Panc1 (cell line): ENCODE results near the gene E2F2. TPM values are rescaled to one million over a fixed set of nuclear protein-coding genes. Genes with fewer than 3 reads are reported as not detected.
A peak's percentile ranks its signal among the peaks of the same experiment; 100 is the strongest.

Experiments
- ATAC-seq: fragments of 200-7000 bp; cut with Tn5 transposase; 2 replicates; pipeline ENCODE4 v1.9.1; 2020; ENCODE audit warnings: mild to moderate bottlenecking, moderate library complexity
- BruUV-seq: library from RNA; stranded (reverse); fragments of 400-500 nt; replicated peaks from 2 replicates; lab custom pipeline; 2021; lab: Mats Ljungman, UMichigan
- CTCF ChIA-PET: fragments of 300-600 bp; sonication (Branson Sonifier 250); formaldehyde crosslinking; loops from one replicate; lab custom pipeline; 2022; ENCODE audit warnings: antibody characterized with exemption; lab: Charles Lee
- POLR2A ChIA-PET: fragments of 300-600 bp; sonication (Branson Sonifier 250); formaldehyde crosslinking; loops from one replicate; lab custom pipeline; 2022; ENCODE audit warnings: antibody characterized with exemption; lab: Charles Lee
- DNase-seq: peaks from one replicate; pipeline ENCODE4 v3.0.0-alpha.2; 2010; ENCODE audit warnings: low read depth, low spot score
- H3K27ac ChIP-seq: 2 replicates; pipeline ENCODE4 v1.5.1; 2011; ENCODE audit warnings: mild to moderate bottlenecking, low read length, inconsistent platforms
- H3K27me3 ChIP-seq: fragments of 200-500 bp; sonication (Bioruptor generic); 2 replicates; pipeline ENCODE4 v1.6.0; 2014; ENCODE audit warnings: low read length, inconsistent platforms; ENCODE audit not compliant: control insufficient read depth, insufficient read depth
- H3K36me3 ChIP-seq: fragments of 200-500 bp; sonication (Bioruptor generic); 2 replicates; pipeline ENCODE4 v1.5.1; 2014; ENCODE audit warnings: inconsistent platforms, mild to moderate bottlenecking, low read length, moderate library complexity; ENCODE audit not compliant: control insufficient read depth, insufficient read depth
- H3K4me1 ChIP-seq: 2 replicates; pipeline ENCODE4 v1.5.1; 2011; ENCODE audit warnings: inconsistent platforms, mild to moderate bottlenecking, low read length, moderate library complexity; ENCODE audit not compliant: control insufficient read depth, insufficient read depth
- H3K4me3 ChIP-seq, 2 experiments: 2 replicates each; pipeline ENCODE4 v1.5.1; 2011 to 2012; ENCODE audit warnings: low read depth in 2 of 2, low read length in 2 of 2, mild to moderate bottlenecking in 2 of 2, inconsistent platforms in 1 of 2, moderate library complexity in 1 of 2
- H3K9me3 ChIP-seq: fragments of 200-500 bp; sonication (Bioruptor generic); 2 replicates; pipeline ENCODE4 v1.5.1; 2014; ENCODE audit warnings: low read depth, mild to moderate bottlenecking, inconsistent platforms, low read length, moderate library complexity; ENCODE audit not compliant: control insufficient read depth, insufficient read depth
- CTCF ChIP-seq: fragments of 450-650 bp; IDR thresholded peaks from 2 replicates; pipeline ENCODE4 v1.5.1; 2017; ENCODE audit warnings: mild to moderate bottlenecking
- POLR2AphosphoS5 ChIP-seq: IDR thresholded peaks from 2 replicates; pipeline ENCODE4 v1.6.1; 2012; ENCODE audit warnings: mild to moderate bottlenecking, low read depth, low read length, moderate library complexity
- REST ChIP-seq, 2 experiments: IDR thresholded peaks; 2 replicates each; pipeline ENCODE4 v1.6.1; 2011 to 2012; ENCODE audit warnings: low read depth in 2 of 2, control low read depth in 1 of 2, low read length in 1 of 2, mild to moderate bottlenecking in 1 of 2, moderate library complexity in 1 of 2; ENCODE audit not compliant: insufficient read depth in 1 of 2
- SIN3A ChIP-seq: IDR thresholded peaks from 2 replicates; pipeline ENCODE4 v1.6.1; 2012; ENCODE audit warnings: low read depth, mild to moderate bottlenecking, low read length, moderate library complexity, borderline replicate concordance; ENCODE audit not compliant: insufficient read depth
- TCF7L2 ChIP-seq: IDR thresholded peaks from 2 replicates; pipeline ENCODE4 v1.6.1; 2011; ENCODE audit warnings: mild to moderate bottlenecking, low read depth, low read length, inconsistent platforms
- in situ Hi-C: cut with HindIII; loops from 2 replicates; pipeline ENCODE4 v1.10.0; 2016; ENCODE audit warnings: low sequenced_read_pairs, low pct_unique_long_range_greater_than_20kb
- intact Hi-C: fragments of 100-400 bp; cut with micrococcal nuclease; formaldehyde crosslinking; loops from one replicate; pipeline ENCODE4 v1.10.0; 2022; ENCODE audit not compliant: unreplicated experiment
- total RNA-seq: library from RNA; stranded (reverse); gene quantifications from one replicate; pipeline ENCODE4 v1.2.1, GENCODE V29; 2021; ENCODE audit not compliant: unreplicated experiment

The E2F2 gene
- total RNA-seq, 1 experiment from 2014 or later, result 9.5 TPM

- no peaks in the 10 kb centered on the region for H3K36me3 ChIP-seq
- ATAC-seq (peak; percentile 49), DNase-seq (no peak)
- peaks cover 24% of the 10 kb centered on the region for H3K4me1 ChIP-seq
- in situ Hi-C loops, result no loop called here
- POLR2A ChIA-PET, result interaction anchor here (1.0 kb wide), 1 partner anchor 9 kb away, joined by 3 read pairs; the partner anchor contains the start of gene ID3
- peak overlapping the region; percentile 44 to 59 for H3K4me3 ChIP-seq
- BruUV-seq, result no TSS peak
- no peak for TF ChIP-seq CTCF
- TF ChIP-seq POLR2AphosphoS5, result no peak
- no peak for TF ChIP-seq REST (IDR thresholded peaks at IDR 0.05; ENCODE audit: insufficient read depth in 1 of 2, low read depth in 2 of 2, low read length in 1 of 2)
- no peak for TF ChIP-seq SIN3A
- TF ChIP-seq TCF7L2, result no peak
- CTCF ChIA-PET, result no interaction called here
- intact Hi-C loops, result no loop called here
- H3K9me3 ChIP-seq, result no peaks in the 10 kb centered on the region
- H3K27ac ChIP-seq, result peak overlapping the region; percentile 78
- no peaks in the 10 kb centered on the region for H3K27me3 ChIP-seq
Measured at GRCh38 chr1:23568608-23569383, 37.8 kb upstream of the E2F2 start.

DNA sequence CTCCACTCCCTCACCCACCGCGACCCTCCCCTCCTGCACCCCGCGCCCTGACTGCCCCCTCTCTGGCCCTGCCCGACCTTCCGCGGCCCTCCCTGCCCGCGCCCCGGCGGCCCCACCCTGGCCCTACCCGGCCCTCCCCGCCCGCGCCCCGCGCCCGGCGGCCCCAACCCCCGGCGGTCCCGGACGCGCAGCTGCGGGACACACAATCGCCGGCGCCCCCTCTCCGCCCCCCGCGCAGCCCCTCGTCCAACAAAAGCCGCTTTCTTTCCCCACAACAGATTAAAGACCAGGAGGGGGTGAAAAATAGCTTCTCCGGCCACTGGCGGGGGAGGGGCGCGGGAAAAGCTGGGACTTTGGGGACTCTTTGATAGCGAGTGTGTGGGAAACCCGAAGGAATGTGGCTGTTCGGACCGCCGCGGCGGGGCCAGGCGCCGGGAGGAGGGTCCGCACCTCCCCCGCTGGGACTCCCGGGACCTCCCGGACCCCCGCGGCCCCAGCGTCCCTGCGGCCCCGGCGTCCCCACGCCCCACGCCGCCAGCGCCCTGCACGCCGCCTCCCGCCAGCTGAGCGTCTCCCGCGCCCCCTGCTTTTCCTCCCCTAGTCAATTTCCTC is 37.1 kb upstream of the E2F2 start:
- Histone ChIP-seq H3K27me3 (no peaks in the 10 kb centered on the region), H3K27ac (peak overlapping the region; percentile 78), H3K4me1 (peaks cover 30% of the 10 kb centered on the region), H3K9me3 (no peaks in the 10 kb centered on the region), H3K36me3 (no peaks in the 10 kb centered on the region), H3K4me3 (peak overlapping the region; percentile 44 to 59)
- in situ Hi-C loops (no loop called here), intact Hi-C loops (no loop called here)
- CTCF ChIA-PET, result interaction anchor here (0.7 kb wide), 1 partner anchor 32 kb away, joined by 4 read pairs; no protein-coding TSS in a partner anchor
- ATAC-seq (peak; percentile 52), DNase-seq (no peak)
- BruUV-seq, result no TSS peak
- POLR2A ChIA-PET, result no interaction called here
- no peak for TF ChIP-seq POLR2AphosphoS5
- no peak for TF ChIP-seq SIN3A
- no peak for TF ChIP-seq CTCF
- TF ChIP-seq REST (IDR thresholded peaks at IDR 0.05; ENCODE audit: insufficient read depth in 1 of 2, low read depth in 2 of 2, low read length in 1 of 2), result no peak
- no peak for TF ChIP-seq TCF7L2
